Measurements from ENCODE around the gene HMX1.

DNA sequence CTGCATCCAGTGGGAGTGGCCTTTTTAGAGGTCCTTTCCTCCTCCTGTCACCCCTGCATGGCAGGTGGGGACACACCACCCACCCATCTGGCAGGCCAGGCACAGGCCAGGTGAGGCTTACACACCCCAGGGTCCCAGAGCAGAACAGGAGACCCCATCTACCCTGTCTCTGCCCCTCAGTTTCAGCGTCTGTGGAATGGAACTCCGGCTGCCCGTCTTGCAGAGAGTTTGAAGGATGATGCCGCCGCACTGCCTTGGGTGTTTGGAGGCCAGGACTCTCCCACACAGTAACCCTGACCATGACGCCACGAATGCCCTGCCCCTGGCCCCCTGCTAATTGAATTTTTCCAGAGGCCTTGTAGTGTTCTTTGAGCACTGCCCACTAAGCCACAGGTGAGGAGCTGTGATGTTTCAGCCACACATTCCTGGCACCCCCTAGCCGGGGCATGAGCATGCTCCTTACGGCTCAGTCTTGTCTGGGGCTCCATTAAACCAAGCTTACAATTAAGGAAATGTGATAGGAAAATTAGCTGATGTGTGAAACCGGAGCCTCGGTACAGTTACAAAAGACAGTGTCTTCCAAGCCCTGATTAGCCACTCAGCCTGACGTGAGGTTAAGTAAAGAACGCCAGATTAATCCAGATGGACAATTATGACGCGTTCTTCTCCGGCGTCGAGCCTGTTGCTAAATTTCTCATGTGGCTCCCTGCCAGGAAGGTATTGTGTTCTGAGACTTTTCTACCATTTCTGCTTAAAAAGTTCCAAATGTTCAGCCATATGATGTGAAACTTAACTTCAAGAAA is 39.3 kb downstream of the HMX1 start:
- TF ChIP-seq, protein P1, sequence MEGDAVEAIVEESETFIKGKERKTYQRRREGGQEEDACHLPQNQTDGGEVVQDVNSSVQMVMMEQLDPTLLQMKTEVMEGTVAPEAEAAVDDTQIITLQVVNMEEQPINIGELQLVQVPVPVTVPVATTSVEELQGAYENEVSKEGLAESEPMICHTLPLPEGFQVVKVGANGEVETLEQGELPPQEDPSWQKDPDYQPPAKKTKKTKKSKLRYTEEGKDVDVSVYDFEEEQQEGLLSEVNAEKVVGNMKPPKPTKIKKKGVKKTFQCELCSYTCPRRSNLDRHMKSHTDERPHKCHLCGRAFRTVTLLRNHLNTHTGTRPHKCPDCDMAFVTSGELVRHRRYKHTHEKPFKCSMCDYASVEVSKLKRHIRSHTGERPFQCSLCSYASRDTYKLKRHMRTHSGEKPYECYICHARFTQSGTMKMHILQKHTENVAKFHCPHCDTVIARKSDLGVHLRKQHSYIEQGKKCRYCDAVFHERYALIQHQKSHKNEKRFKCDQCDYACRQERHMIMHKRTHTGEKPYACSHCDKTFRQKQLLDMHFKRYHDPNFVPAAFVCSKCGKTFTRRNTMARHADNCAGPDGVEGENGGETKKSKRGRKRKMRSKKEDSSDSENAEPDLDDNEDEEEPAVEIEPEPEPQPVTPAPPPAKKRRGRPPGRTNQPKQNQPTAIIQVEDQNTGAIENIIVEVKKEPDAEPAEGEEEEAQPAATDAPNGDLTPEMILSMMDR (IDR thresholded peaks at IDR 0.05), result no peak
- TF ChIP-seq POLR2A (IDR thresholded peaks at IDR 0.05), result no peak
